GM18507 (cell line): ENCODE results near the gene TMEM254.
"Not testable (repeated sequence)": the region's sequence is repeated elsewhere in the genome, so short reads cannot be mapped to it uniquely, and the experiment has no call there.

Experiments used
- DNase-seq: peaks from one replicate; pipeline ENCODE4 v3.0.0; 2011; ENCODE audit warnings: low read depth; ENCODE audit not compliant: insufficient read length; ENCODE audit errors: extremely low spot score
- FAIRE-seq: peaks from 2 replicates; lab custom pipeline; 2011; peaks lifted over from hg19 to GRCh38; lab: Jason Lieb, UNC

The TMEM254 gene

GRCh38 chr10:80122746-80123145 lies 44.3 kb downstream of the TMEM254 start:
- FAIRE-seq: no peak
- no peak for DNase-seq

- FAIRE-seq (no peak), DNase-seq (no peak)
Measured at GRCh38 chr10:80126876-80127275, 48.4 kb downstream of the TMEM254 start.

- FAIRE-seq: no peak
- DNase-seq: no peak
Measured at GRCh38 chr10:80131499-80131901, 53.0 kb downstream of the TMEM254 start.

GRCh38 chr10:80132299-80133139 lies 54.1 kb downstream of the TMEM254 start, which contains the start of gene PLAC9:
Gene PLAC9, plus strand, starts transcription at chr10:80132730. Its CDS starts 33 bp downstream, at chr10:80132763.
- no peak for FAIRE-seq
- no peak for DNase-seq

GRCh38 chr10:80133206-80133605 lies 54.7 kb downstream of the TMEM254 start:
- DNase-seq (no peak), FAIRE-seq (no peak)

GRCh38 chr10:80133687-80134086 lies 55.2 kb downstream of the TMEM254 start:
- not testable (repeated sequence) for FAIRE-seq, DNase-seq

GRCh38 chr10:80136134-80136571 lies 57.7 kb downstream of the TMEM254 start:
- FAIRE-seq: no peak
- DNase-seq: no peak

GRCh38 chr10:80137031-80137862 lies 58.8 kb downstream of the TMEM254 start:
- DNase-seq: no peak
- FAIRE-seq: no peak

- no peak for DNase-seq
- FAIRE-seq: no peak
Measured at GRCh38 chr10:80137920-80138319, 59.5 kb downstream of the TMEM254 start.

- FAIRE-seq: no peak
Measured at GRCh38 chr10:80139265-80139664, 60.8 kb downstream of the TMEM254 start.

GRCh38 chr10:80140251-80140650 lies 61.8 kb downstream of the TMEM254 start:
- no peak for FAIRE-seq
- no peak for DNase-seq

More at GRCh38 chr10:80139265-80139664, 60.8 kb downstream of the TMEM254 start:
- no peak for DNase-seq

GRCh38 chr10:80141696-80142460 lies 63.4 kb downstream of the TMEM254 start:
- FAIRE-seq: no peak
- DNase-seq: no peak
